Endothelial cell of umbilical vein (primary cell): ENCODE measurements around the gene CHID1. TPM values are rescaled to one million over a fixed set of nuclear protein-coding genes. Genes with fewer than 3 reads are reported as not detected.

Source experiments
- BruUV-seq: library from RNA; stranded (reverse); fragments of 400-500 nt; replicated peaks from 2 replicates; lab custom pipeline; 2021; lab: Mats Ljungman, UMichigan
- CTCF ChIA-PET: fragments of 300-600, 350-600 bp; sonication (Branson Sonifier 250); formaldehyde crosslinking; loops from one replicate; lab custom pipeline; 2021; ENCODE audit warnings: antibody characterized with exemption, inconsistent platforms; lab: Charles Lee
- POLR2A ChIA-PET: fragments of 300-600, 350-600 bp; sonication (Branson Sonifier 250); formaldehyde crosslinking; loops from one replicate; lab custom pipeline; 2021; ENCODE audit warnings: antibody characterized with exemption, inconsistent platforms; lab: Charles Lee
- DNase-seq: peaks from one replicate; pipeline ENCODE4 v3.0.0-alpha.2; 2011; ENCODE audit warnings: low read depth, low spot score
- FAIRE-seq: peaks from 2 replicates; lab custom pipeline; 2011; peaks lifted over from hg19 to GRCh38; lab: Jason Lieb, UNC
- H2AFZ ChIP-seq: 2 replicates; pipeline ENCODE4 v1.6.0; 2012; ENCODE audit warnings: low read depth, low read length, control low read depth, inconsistent platforms
- H3K27ac ChIP-seq: 2 replicates; pipeline ENCODE4 v1.5.1; 2011; ENCODE audit warnings: low read depth, mild to moderate bottlenecking, control low read depth, low read length, moderate library complexity; ENCODE audit not compliant: insufficient read depth
- H3K27me3 ChIP-seq, 2 experiments: 2 replicates each; pipeline versions ENCODE4 v1.6.0 to v1.6.1; 2011; ENCODE audit warnings: low read length in 2 of 2, mixed read lengths in 1 of 2; ENCODE audit not compliant: control insufficient read depth in 2 of 2, insufficient read depth in 2 of 2
- H3K36me3 ChIP-seq, 2 experiments: 2 replicates in 1 of 2; 3 replicates in 1 of 2; pipeline ENCODE4 v1.5.1; 2011; ENCODE audit warnings: low read length in 2 of 2, mild to moderate bottlenecking in 1 of 2, moderate library complexity in 1 of 2; ENCODE audit not compliant: control insufficient read depth in 2 of 2, insufficient read depth in 2 of 2; ENCODE audit errors: extremely low read depth in 1 of 2
- H3K4me1 ChIP-seq: 3 replicates; pipeline ENCODE4 v1.5.1; 2011; ENCODE audit warnings: mild to moderate bottlenecking, low read length; ENCODE audit not compliant: control insufficient read depth, insufficient read depth; ENCODE audit errors: extremely low read depth
- H3K4me2 ChIP-seq: 2 replicates; pipeline ENCODE4 v1.6.1; 2011; ENCODE audit warnings: low read length, control low read depth, mixed read lengths; ENCODE audit not compliant: insufficient read depth
- H3K4me3 ChIP-seq, 3 experiments: fragments of 200-600 bp in 1 of 3; sonication (generic), shearing (Covaris generic) in 1 of 3; replicated peaks in 1 of 3; 2 replicates each; pipeline ENCODE4 v1.5.1; 2011 to 2016; ENCODE audit warnings: control low read depth in 3 of 3, low read length in 3 of 3, mild to moderate bottlenecking in 2 of 3, inconsistent platforms in 1 of 3, low read depth in 1 of 3, moderate library complexity in 1 of 3; ENCODE audit not compliant: insufficient read depth in 1 of 3
- H3K79me2 ChIP-seq: 2 replicates; pipeline ENCODE4 v1.6.0; 2012; ENCODE audit warnings: low read length, inconsistent platforms; ENCODE audit not compliant: control insufficient read depth, insufficient read depth
- H3K9ac ChIP-seq: replicated peaks from 2 replicates; pipeline ENCODE3; 2011; ENCODE audit warnings: low read length, control low read depth; ENCODE audit not compliant: insufficient read depth; ENCODE audit errors: extremely low read depth
- H3K9me1 ChIP-seq: replicated peaks from 3 replicates; pipeline ENCODE4 v1.6.0; 2011; ENCODE audit warnings: mild to moderate bottlenecking, low read length; ENCODE audit not compliant: control insufficient read depth, insufficient read depth; ENCODE audit errors: extremely low read depth
- H3K9me3 ChIP-seq: replicated peaks from 2 replicates; pipeline ENCODE4 v1.5.1; 2012; ENCODE audit warnings: low read length, inconsistent platforms; ENCODE audit not compliant: control insufficient read depth, insufficient read depth
- H4K20me1 ChIP-seq: replicated peaks from 2 replicates; pipeline ENCODE3; 2011; ENCODE audit warnings: mild to moderate bottlenecking, low read length; ENCODE audit not compliant: control insufficient read depth, insufficient read depth; ENCODE audit errors: extremely low read depth
- GATA2 ChIP-seq: IDR thresholded peaks from 2 replicates; pipeline ENCODE4 v1.7.0; 2011; ENCODE audit warnings: low read depth, mild to moderate bottlenecking, moderate library complexity, mixed read lengths, low read length; ENCODE audit not compliant: insufficient read length, insufficient read depth
- JUN ChIP-seq: IDR thresholded peaks from 2 replicates; pipeline ENCODE4 v1.6.1; 2011; ENCODE audit warnings: borderline replicate concordance, low read depth; ENCODE audit not compliant: insufficient read length, insufficient read depth
- MYC ChIP-seq: IDR thresholded peaks from one replicate; pipeline ENCODE4 v1.6.1; 2011; ENCODE audit warnings: mild to moderate bottlenecking, low read depth, low read length
- POLR2A ChIP-seq: IDR thresholded peaks from 2 replicates; pipeline ENCODE4 v1.6.1; 2012; ENCODE audit warnings: low read depth, mild to moderate bottlenecking, control low read depth, low read length
- dilution Hi-C: fragments of 300-500 bp; cut with MboI; formaldehyde crosslinking; loops from one replicate; pipeline ENCODE4 v1.15.0; 2019; ENCODE audit warnings: low sequenced_read_pairs; ENCODE audit not compliant: extremely low pct_ligation_motif_present
- intact Hi-C: fragments of 100-400 bp; cut with micrococcal nuclease; formaldehyde crosslinking; loops from one replicate; pipeline ENCODE4 v1.10.0; 2022
- polyA plus RNA-seq, 4 experiments: library from polyadenylated mRNA; depleted of rRNA in 3 of 4; stranded (reverse) in 3 of 4; unstranded in 1 of 4; fragments of >200 nt; gene quantifications; 2 replicates each; pipeline versions ENCODE4 v1.2.1 to v1.2.3, GENCODE V29; 2011 to 2012; ENCODE audit warnings: missing spikeins in 1 of 4
- total RNA-seq: library from RNA; stranded (reverse); gene quantifications from 2 replicates; pipeline ENCODE4 v1.2.3, GENCODE V29; 2021
- TF ChIP-seq, protein P1 (sequence below), 2 donors: IDR thresholded peaks; 1 replicate in 1 of 2; 2 replicates in 1 of 2; pipeline ENCODE4 v1.5.1; 2011; ENCODE audit warnings: low read length in 2 of 2, mild to moderate bottlenecking in 2 of 2, moderate library complexity in 2 of 2, control low read depth in 1 of 2, inconsistent platforms in 1 of 2, low read depth in 1 of 2; ENCODE audit not compliant: insufficient read depth in 1 of 2; ENCODE audit errors: extremely low read depth in 1 of 2

The CHID1 gene
- total and polyA plus RNA-seq, 2 donors (not counting 3 experiments of a cell fraction or from before 2014, with no cell fraction given): 89.8 to 107 TPM

DNA sequence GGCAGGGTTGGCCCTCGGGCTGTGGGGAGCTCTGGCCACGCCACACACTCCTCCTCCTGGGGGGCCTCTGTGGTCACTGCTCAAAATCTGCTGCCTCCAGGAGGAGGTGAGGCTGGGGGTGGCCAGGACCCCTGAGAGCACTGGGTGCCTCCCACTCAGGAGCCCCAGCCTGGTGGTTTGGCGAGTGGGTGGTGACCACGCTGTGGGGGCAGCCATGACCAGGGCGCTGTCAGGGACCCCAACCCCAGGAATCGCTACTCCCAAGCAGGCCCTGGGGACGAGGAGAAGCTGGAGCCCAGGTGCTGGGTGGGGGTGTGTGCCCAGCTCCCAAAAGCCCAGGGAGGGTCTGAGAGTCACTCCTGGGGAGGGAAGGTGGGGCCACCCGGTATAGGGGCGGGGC, 37.8 kb downstream of the CHID1 start:
- POLR2A ChIA-PET: no interaction called here
- Histone ChIP-seq H3K4me1 (no peaks in the 10 kb centered on the region), H3K79me2 (no peaks in the 10 kb centered on the region), H3K27ac (no peak overlapping the region), H3K9me1 (no peaks in the 10 kb centered on the region), H3K9me3 (no peaks in the 10 kb centered on the region), H3K4me2 (no peak overlapping the region), H3K27me3 (no peaks in the 10 kb centered on the region), H3K36me3 (no peaks in the 10 kb centered on the region), H3K9ac (no peak overlapping the region), H4K20me1 (no peaks in the 10 kb centered on the region), H2AFZ (no peak overlapping the region), H3K4me3 (no peak overlapping the region)
- dilution Hi-C loops: no loop called here
- FAIRE-seq (no peak), DNase-seq (no peak)
- intact Hi-C loops: no loop called here
- no peak for TF ChIP-seq GATA2
- TF ChIP-seq MYC: no peak
- CTCF ChIA-PET: interaction anchor here (1.5 kb wide), 1 partner anchor 178 kb away, joined by 3 read pairs; no protein-coding TSS in a partner anchor
- BruUV-seq: no TSS peak

DNA sequence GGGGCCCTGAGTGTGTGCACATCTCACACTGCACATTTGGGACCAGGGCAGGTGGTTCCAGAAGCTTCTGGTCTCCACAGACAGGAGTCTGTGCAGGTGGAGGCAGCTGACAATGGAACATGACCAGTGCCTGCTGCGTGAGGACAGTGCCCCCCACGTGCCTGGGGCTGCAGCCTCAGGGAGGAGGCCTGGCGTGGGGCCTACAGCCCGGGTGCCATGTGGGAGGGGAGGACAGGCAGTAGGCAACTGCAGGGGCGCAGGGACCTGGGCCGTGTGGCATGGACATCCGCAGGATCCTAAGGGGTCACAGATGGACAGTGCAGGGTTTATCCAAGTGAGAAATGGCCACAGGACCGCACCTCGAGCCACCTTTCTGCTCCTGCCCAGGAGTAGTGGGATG, 39.1 kb downstream of the CHID1 start:
- Histone ChIP-seq H3K4me1 (no peaks in the 10 kb centered on the region), H3K9me1 (no peaks in the 10 kb centered on the region), H3K27ac (no peak overlapping the region), H3K79me2 (no peaks in the 10 kb centered on the region), H3K4me3 (no peak overlapping the region), H3K9ac (no peak overlapping the region), H3K27me3 (no peaks in the 10 kb centered on the region), H3K9me3 (no peaks in the 10 kb centered on the region), H4K20me1 (no peaks in the 10 kb centered on the region), H2AFZ (no peak overlapping the region), H3K36me3 (no peaks in the 10 kb centered on the region), H3K4me2 (no peak overlapping the region)
- ChIA-PET CTCF (interaction anchor here (2.5 kb wide), 1 partner anchor 180 kb away, joined by 7 read pairs; no protein-coding TSS in a partner anchor), POLR2A (no interaction called here)
- DNase-seq: no peak
- no peak for FAIRE-seq
- intact Hi-C loops (no loop called here), dilution Hi-C loops (no loop called here)
- no TSS peak for BruUV-seq
- TF ChIP-seq JUN (no peak), MYC (no peak), POLR2A (no peak), GATA2 (no peak)
- TF ChIP-seq, protein P1, sequence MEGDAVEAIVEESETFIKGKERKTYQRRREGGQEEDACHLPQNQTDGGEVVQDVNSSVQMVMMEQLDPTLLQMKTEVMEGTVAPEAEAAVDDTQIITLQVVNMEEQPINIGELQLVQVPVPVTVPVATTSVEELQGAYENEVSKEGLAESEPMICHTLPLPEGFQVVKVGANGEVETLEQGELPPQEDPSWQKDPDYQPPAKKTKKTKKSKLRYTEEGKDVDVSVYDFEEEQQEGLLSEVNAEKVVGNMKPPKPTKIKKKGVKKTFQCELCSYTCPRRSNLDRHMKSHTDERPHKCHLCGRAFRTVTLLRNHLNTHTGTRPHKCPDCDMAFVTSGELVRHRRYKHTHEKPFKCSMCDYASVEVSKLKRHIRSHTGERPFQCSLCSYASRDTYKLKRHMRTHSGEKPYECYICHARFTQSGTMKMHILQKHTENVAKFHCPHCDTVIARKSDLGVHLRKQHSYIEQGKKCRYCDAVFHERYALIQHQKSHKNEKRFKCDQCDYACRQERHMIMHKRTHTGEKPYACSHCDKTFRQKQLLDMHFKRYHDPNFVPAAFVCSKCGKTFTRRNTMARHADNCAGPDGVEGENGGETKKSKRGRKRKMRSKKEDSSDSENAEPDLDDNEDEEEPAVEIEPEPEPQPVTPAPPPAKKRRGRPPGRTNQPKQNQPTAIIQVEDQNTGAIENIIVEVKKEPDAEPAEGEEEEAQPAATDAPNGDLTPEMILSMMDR (IDR thresholded peaks at IDR 0.05; ENCODE audit: extremely low read depth in 1 of 2, insufficient read depth in 1 of 2, low read depth in 1 of 2, low read length in 2 of 2): no peak
